A549 (cell line): ENCODE measurements around the gene BABAM2. TPM values are rescaled to one million over a fixed set of nuclear protein-coding genes. Genes with fewer than 3 reads are reported as not detected.

ENCODE experiments used
- ATAC-seq, 2 experiments: fragments of 200-7000 bp in 1 of 2; fragments of >200 bp in 1 of 2; cut with Nextera tagmentation in 1 of 2; cut with Tn5 transposase in 1 of 2; 3 replicates each; pipeline versions ENCODE4 v1.8.0 to v1.9.1; 2018 to 2020; ENCODE audit warnings: mild to moderate bottlenecking in 1 of 2, moderate library complexity in 1 of 2
- CTCF ChIA-PET: fragments of 300-600 bp; sonication (Branson Sonifier 250); formaldehyde crosslinking; extraction: SDS; loops from one replicate; lab custom pipeline; 2021; ENCODE audit warnings: antibody characterized with exemption, inconsistent platforms; lab: Yijun Ruan, JAX
- POLR2A ChIA-PET: fragments of 350-600 bp; formaldehyde crosslinking; extraction: SDS; loops from one replicate; lab custom pipeline; 2021; ENCODE audit warnings: antibody characterized with exemption, inconsistent platforms; lab: Yijun Ruan, JAX
- DNase-seq, 2 experiments: peaks; one replicate each; pipeline versions ENCODE4 v3.0.0 to v3.0.0-alpha.2; 2011 to 2016; ENCODE audit warnings: low read depth in 1 of 2, low spot score in 1 of 2
- FAIRE-seq: peaks from 2 replicates; lab custom pipeline; 2011; peaks lifted over from hg19 to GRCh38; lab: Jason Lieb, UNC
- H3K27ac ChIP-seq, 2 experiments: fragments of >200 bp; sonication (Bioruptor Twin); formaldehyde crosslinking; 3 replicates each; pipeline ENCODE4 v1.5.1; 2016 to 2017
- H3K4me1 ChIP-seq: fragments of >200 bp; sonication (Bioruptor Twin); formaldehyde crosslinking; 3 replicates; pipeline ENCODE4 v1.6.1; 2016
- H3K4me2 ChIP-seq: fragments of >200 bp; sonication (Bioruptor Twin); formaldehyde crosslinking; 3 replicates; pipeline ENCODE4 v1.6.1; 2016
- H3K4me3 ChIP-seq: fragments of >200 bp; sonication (Bioruptor Twin); formaldehyde crosslinking; 3 replicates; pipeline ENCODE4 v1.5.1; 2016
- H3K9me3 ChIP-seq: fragments of >200 bp; sonication (Bioruptor Twin); formaldehyde crosslinking; 3 replicates; pipeline ENCODE4 v1.6.1; 2016
- CEBPB ChIP-seq, 2 experiments: fragments of >200 bp in 1 of 2; sonication (Bioruptor Twin) in 1 of 2; formaldehyde crosslinking in 1 of 2; IDR thresholded peaks; 2 replicates each; pipeline ENCODE4 v1.6.1; 2012 to 2016
- FOSL2 ChIP-seq, 2 experiments: fragments of 450-650 bp in 1 of 2; fragments of >200 bp in 1 of 2; sonication (Bioruptor Twin) in 1 of 2; formaldehyde crosslinking; IDR thresholded peaks; 2 replicates each; pipeline versions ENCODE4 v1.5.0 to v1.6.1; 2016 to 2020; ENCODE audit warnings: mild to moderate bottlenecking in 1 of 2, moderate library complexity in 1 of 2
- GATA3 ChIP-seq: IDR thresholded peaks from 2 replicates; pipeline ENCODE4 v1.6.1; 2012; ENCODE audit warnings: borderline replicate concordance
- HDAC2 ChIP-seq: fragments of 200-600 bp; sonication (generic); IDR thresholded peaks from 2 replicates; pipeline ENCODE4 v1.6.1; 2016
- HES2 ChIP-seq: fragments of >200 bp; sonication (Bioruptor Twin); formaldehyde crosslinking; IDR thresholded peaks from 2 replicates; pipeline ENCODE4 v1.6.1; 2016
- HOXB13 ChIP-seq: fragments of 250-450 bp; sonication (Bioruptor Pico); IDR thresholded peaks from 2 replicates; pipeline ENCODE4 v1.5.0; 2020; ENCODE audit warnings: low read depth, mild to moderate bottlenecking, moderate library complexity
- NFE2L2 ChIP-seq: fragments of 150-350 bp; conservative IDR thresholded peaks from 2 replicates; pipeline ENCODE4 v1.6.1; 2014; ENCODE audit warnings: low read length
- NR3C1 ChIP-seq: fragments of >200 bp; sonication (Bioruptor Twin); formaldehyde crosslinking; IDR thresholded peaks from 3 replicates; pipeline ENCODE4 v1.6.1; 2017
- RCOR1 ChIP-seq: fragments of 150-350 bp; IDR thresholded peaks from 2 replicates; pipeline ENCODE4 v1.6.1; 2014; ENCODE audit warnings: antibody characterized with exemption, low read length, low read depth
- REST ChIP-seq: fragments of 200-600 bp; sonication (generic); IDR thresholded peaks from 2 replicates; pipeline ENCODE4 v1.6.1; 2016; ENCODE audit warnings: antibody characterized with exemption, mild to moderate bottlenecking, moderate library complexity
- RNF2 ChIP-seq: fragments of 200-600 bp; sonication (generic); IDR thresholded peaks from 2 replicates; pipeline ENCODE4 v1.6.1; 2016; ENCODE audit warnings: low read depth, mild to moderate bottlenecking, antibody characterized with exemption, moderate library complexity, borderline replicate concordance
- SREBF2 ChIP-seq: fragments of 450-650 bp; IDR thresholded peaks from 2 replicates; pipeline ENCODE4 v1.6.1; 2014; ENCODE audit warnings: mild to moderate bottlenecking, moderate library complexity
- TFCP2L1 ChIP-seq: fragments of 250-450 bp; sonication (Bioruptor Pico); IDR thresholded peaks from 2 replicates; pipeline ENCODE4 v1.5.0; 2021; ENCODE audit warnings: mild to moderate bottlenecking
- ZSCAN20 ChIP-seq: fragments of 250-450 bp; sonication (Bioruptor Pico); IDR thresholded peaks from 2 replicates; pipeline ENCODE4 v1.8.0; 2022; ENCODE audit warnings: mild to moderate bottlenecking, moderate library complexity
- WGBS: methylation state at CpG from one replicate; pipeline ENCODE4 v1.1.6; 2017; ENCODE audit errors: missing lambda C conversion rate; 5-methylcytosine and 5-hydroxymethylcytosine counted together
- polyA plus RNA-seq, 4 experiments: library from polyadenylated mRNA; depleted of rRNA in 3 of 4; stranded (reverse); fragments of >200 nt; fragmentation: RNase III in 1 of 4; extraction: RNeasy Plus Mini Kit Qiagen cat#74134 plus additional on column Dnase treatment in 1 of 4; gene quantifications; 2 replicates in 3 of 4; 3 replicates in 1 of 4; pipeline ENCODE4 v1.2.3, GENCODE V29; 2011 to 2017

BABAM2 gene
- polyA plus RNA-seq, 2 of the 4 experiments (the other 2 are of a cell fraction): 53.7 to 78.4 TPM

GRCh38 chr2:28185153-28185552, 294.6 kb downstream of the BABAM2 start:
- DNase-seq (no peak), FAIRE-seq (no peak), ATAC-seq (no peak)
- Histone ChIP-seq H3K4me1 (peaks cover 10% of the 10 kb centered on the region), H3K4me3 (no peak overlapping the region), H3K4me2 (no peak overlapping the region), H3K9me3 (no peaks in the 10 kb centered on the region), H3K27ac (peak overlapping the region in 1 of 2 experiments; percentile 27; a peak in 1 of 6 replicates)
- ChIA-PET CTCF (no interaction called here), POLR2A (no interaction called here)
- peak; percentile 5 to 25; a peak in 2 of 4 replicates for TF ChIP-seq CEBPB (IDR thresholded peaks at IDR 0.05)
- TF ChIP-seq GATA3: no peak
- TF ChIP-seq HDAC2: no peak
- WGBS: 61% methylated on average over 5 of the region's 5 CpGs

- 0 out of 3 replicates have a peak overlapping the region, but pooled peaks have one; percentile 6 for H3K4me2 ChIP-seq
- 66% methylated on average over 2 of the region's 2 CpGs for WGBS
- H3K4me3 ChIP-seq: no peak overlapping the region
- H3K27ac ChIP-seq: peak overlapping the region in 1 of 2 experiments; percentile 65; a peak in 3 of 6 replicates
- ChIA-PET POLR2A (no interaction called here), CTCF (no interaction called here)
- FAIRE-seq: peak; percentile 28
- peaks cover 10% of the 10 kb centered on the region for H3K4me1 ChIP-seq
- DNase-seq: no peak
- ATAC-seq: 0 out of 6 replicates have a peak, but pooled peaks of 1 of the 2 experiments have one; percentile 29
- no peaks in the 10 kb centered on the region for H3K9me3 ChIP-seq
- TF ChIP-seq HOXB13: no peak
- TF ChIP-seq FOSL2 (IDR thresholded peaks at IDR 0.05): no peak
- TF ChIP-seq FOSL2 (CRISPR knock-in tag; IDR thresholded peaks at IDR 0.05): peak; percentile 46
Observed at GRCh38 chr2:28185891-28186290, 295.4 kb downstream of the BABAM2 start.

- ATAC-seq (no peak), DNase-seq (no peak), FAIRE-seq (no peak)
- CTCF ChIA-PET: interaction anchor here (0.6 to 1.4 kb wide), 2 partner anchors 83 to 460 kb away, joined by 3 to 4 read pairs; no protein-coding TSS in a partner anchor
- POLR2A ChIA-PET: no interaction called here
- no peak overlapping the region for H3K4me2 ChIP-seq
- TF ChIP-seq REST: no peak
- TF ChIP-seq RNF2: no peak
- H3K4me1 ChIP-seq: peaks cover 10% of the 10 kb centered on the region
- no peaks in the 10 kb centered on the region for H3K9me3 ChIP-seq
- H3K27ac ChIP-seq: peak overlapping the region in 1 of 2 experiments; percentile 16; a peak in 2 of 6 replicates
- no peak overlapping the region for H3K4me3 ChIP-seq
Observed at GRCh38 chr2:28187186-28187585, 296.7 kb downstream of the BABAM2 start.

GRCh38 chr2:28188436-28188835, 297.9 kb downstream of the BABAM2 start:
- ChIA-PET POLR2A (no interaction called here), CTCF (interaction anchor here (1.1 kb wide), 1 partner anchor 26 kb away, joined by 3 read pairs; no protein-coding TSS in a partner anchor)
- DNase-seq (no peak), ATAC-seq (no peak)
- Histone ChIP-seq H3K27ac (0 out of 6 replicates have a peak overlapping the region, but pooled peaks of 1 of the 2 experiments have one; percentile 1), H3K4me2 (no peak overlapping the region), H3K4me3 (no peak overlapping the region), H3K4me1 (peaks cover 10% of the 10 kb centered on the region), H3K9me3 (no peaks in the 10 kb centered on the region)
- 89% methylated on average over 4 of the region's 4 CpGs for WGBS
- TF ChIP-seq RCOR1 (no peak), NFE2L2 (no peak), NR3C1 (no peak), ZSCAN20 (no peak), HES2 (no peak), TFCP2L1 (CRISPR knock-in tag) (no peak), SREBF2 (no peak)
- TF ChIP-seq, all 56 proteins: peak for 0
- FAIRE-seq: no peak
